GM12892 (cell line): ENCODE measurements around the gene WDR83.

Experiments used
- POLR2A ChIP-seq: IDR thresholded peaks from 2 replicates; pipeline ENCODE4 v1.6.1; 2011; ENCODE audit warnings: low read depth, low read length, control low read depth
- POLR2AphosphoS5 ChIP-seq: IDR thresholded peaks from 2 replicates; pipeline ENCODE4 v1.6.1; 2011; ENCODE audit warnings: low read depth, low read length, control low read depth
- TAF1 ChIP-seq: IDR thresholded peaks from 2 replicates; pipeline ENCODE4 v1.6.1; 2011; ENCODE audit warnings: low read depth, mild to moderate bottlenecking, control low read depth, low read length, borderline replicate concordance

- TF ChIP-seq TAF1 (no peak), POLR2A (no peak), POLR2AphosphoS5 (no peak)
Observed at GRCh38 chr19:12667731-12668302, 1.2 kb downstream of the WDR83 start.
